Lung (tissue), 12 donors: ENCODE results near the gene SLC25A48. TPM values are rescaled to one million over a fixed set of nuclear protein-coding genes. Genes with fewer than 3 reads are reported as not detected.

Experiments used
- ATAC-seq: fragments of 200-7000 bp; cut with Tn5 transposase; one replicate; pipeline ENCODE4 v1.9.1; 2020; ENCODE audit warnings: moderate number of reproducible peaks; ENCODE audit not compliant: insufficient read depth, low FRiP score
- DNase-seq, 3 donors: peaks; one replicate each; pipeline ENCODE4 v3.0.0-alpha.2; 2013 to 2017
- H3K27ac ChIP-seq, 2 donors: one replicate each; pipeline ENCODE4 v1.5.1; 2013; ENCODE audit warnings: mild to moderate bottlenecking in 2 of 2, moderate library complexity in 2 of 2, control low read depth in 1 of 2, inconsistent platforms in 1 of 2, low read depth in 1 of 2, low read length in 1 of 2
- H3K27me3 ChIP-seq, 3 donors: one replicate each; pipeline ENCODE4 v1.5.1; 2013; ENCODE audit warnings: low read length in 2 of 3; ENCODE audit not compliant: control insufficient read depth in 3 of 3, insufficient read depth in 3 of 3
- H3K36me3 ChIP-seq, 4 donors: one replicate each; pipeline ENCODE4 v1.5.1; 2013; ENCODE audit warnings: low read length in 4 of 4, mild to moderate bottlenecking in 1 of 4, moderate library complexity in 1 of 4; ENCODE audit not compliant: control insufficient read depth in 4 of 4, insufficient read depth in 4 of 4
- H3K4me1 ChIP-seq, 5 donors: one replicate each; pipeline ENCODE4 v1.5.1; 2013; ENCODE audit warnings: low read length in 5 of 5, mild to moderate bottlenecking in 2 of 5, moderate library complexity in 1 of 5; ENCODE audit not compliant: control insufficient read depth in 5 of 5, insufficient read depth in 5 of 5
- H3K4me3 ChIP-seq: one replicate; pipeline ENCODE4 v1.5.1; 2013; ENCODE audit warnings: mild to moderate bottlenecking, control low read depth, moderate library complexity
- H3K9ac ChIP-seq, 2 donors: one replicate each; pipeline ENCODE4 v1.5.1; 2013; ENCODE audit warnings: low read length in 2 of 2, control low read depth in 1 of 2; ENCODE audit not compliant: insufficient read depth in 1 of 2
- H3K9me3 ChIP-seq, 4 donors: one replicate each; pipeline ENCODE4 v1.5.1; 2013; ENCODE audit warnings: low read length in 3 of 4, mild to moderate bottlenecking in 1 of 4, moderate library complexity in 1 of 4; ENCODE audit not compliant: control insufficient read depth in 4 of 4, insufficient read depth in 3 of 4
- WGBS, 2 donors: extraction: QIAGEN DNeasy Blood & Tissue Kit; methylation state at CpG; one replicate each; pipeline ENCODE4 v1.1.7; 2013; 5-methylcytosine and 5-hydroxymethylcytosine counted together
- polyA plus RNA-seq, 2 donors: library from polyadenylated mRNA; stranded (reverse); fragments of 200-250 nt; gene quantifications; one replicate each; pipeline ENCODE4 v1.2.1, GENCODE V29; 2013
- total RNA-seq, 2 donors: library from RNA; depleted of rRNA in 1 of 2; stranded (reverse); fragments of >200 nt in 1 of 2; gene quantifications; one replicate each; pipeline ENCODE4 v1.2.1, GENCODE V29; 2014 to 2021
- TF ChIP-seq, protein P1 (sequence below): IDR thresholded peaks from 2 replicates; pipeline ENCODE4 v1.5.1; 2012; ENCODE audit warnings: mild to moderate bottlenecking; ENCODE audit errors: control extremely low read depth, extremely low read depth
- donor health status: control.
- donor health status: control.
- donor health status: Bipolar disorder and iron deficiency.
- donor health status: healthy.
- donor health status: DM: yes; HTN: yes; CAD: no.

SLC25A48 gene
- total and polyA plus RNA-seq, 4 donors: not detected

DNA sequence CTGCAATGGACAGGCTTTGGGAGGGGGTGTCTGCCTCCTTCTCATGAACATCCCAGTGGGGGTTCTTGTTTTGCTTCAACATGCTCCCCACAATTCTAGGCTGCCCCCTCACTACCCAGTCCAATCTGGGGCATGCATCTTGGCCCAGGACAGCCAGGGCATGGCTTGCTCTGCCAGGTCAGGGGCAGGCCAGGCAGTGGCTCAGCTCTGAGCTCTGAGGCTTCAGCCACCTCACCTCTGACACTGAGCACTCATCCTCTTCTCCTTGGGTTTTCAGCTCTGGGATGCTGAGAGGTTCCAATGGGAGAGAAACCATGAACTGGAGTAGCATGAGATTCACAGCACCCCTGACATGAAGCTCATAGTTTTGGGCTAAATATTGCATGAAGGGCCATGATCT lies 11.8 kb downstream of the SLC25A48 start:
- DNase-seq: no peak
- TF ChIP-seq, protein P1, sequence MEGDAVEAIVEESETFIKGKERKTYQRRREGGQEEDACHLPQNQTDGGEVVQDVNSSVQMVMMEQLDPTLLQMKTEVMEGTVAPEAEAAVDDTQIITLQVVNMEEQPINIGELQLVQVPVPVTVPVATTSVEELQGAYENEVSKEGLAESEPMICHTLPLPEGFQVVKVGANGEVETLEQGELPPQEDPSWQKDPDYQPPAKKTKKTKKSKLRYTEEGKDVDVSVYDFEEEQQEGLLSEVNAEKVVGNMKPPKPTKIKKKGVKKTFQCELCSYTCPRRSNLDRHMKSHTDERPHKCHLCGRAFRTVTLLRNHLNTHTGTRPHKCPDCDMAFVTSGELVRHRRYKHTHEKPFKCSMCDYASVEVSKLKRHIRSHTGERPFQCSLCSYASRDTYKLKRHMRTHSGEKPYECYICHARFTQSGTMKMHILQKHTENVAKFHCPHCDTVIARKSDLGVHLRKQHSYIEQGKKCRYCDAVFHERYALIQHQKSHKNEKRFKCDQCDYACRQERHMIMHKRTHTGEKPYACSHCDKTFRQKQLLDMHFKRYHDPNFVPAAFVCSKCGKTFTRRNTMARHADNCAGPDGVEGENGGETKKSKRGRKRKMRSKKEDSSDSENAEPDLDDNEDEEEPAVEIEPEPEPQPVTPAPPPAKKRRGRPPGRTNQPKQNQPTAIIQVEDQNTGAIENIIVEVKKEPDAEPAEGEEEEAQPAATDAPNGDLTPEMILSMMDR: no peak
- Histone ChIP-seq H3K4me1 (no peaks in the 10 kb centered on the region), H3K27me3 (peaks cover 0 to 5% (median 5%) of the 10 kb centered on the region in 3 donors), H3K9ac (no peak overlapping the region), H3K27ac (no peak overlapping the region), H3K36me3 (no peaks in the 10 kb centered on the region), H3K4me3 (no peak overlapping the region), H3K9me3 (peaks cover 0 to 5% (median 0%) of the 10 kb centered on the region in 4 donors)
- ATAC-seq: no peak

DNA sequence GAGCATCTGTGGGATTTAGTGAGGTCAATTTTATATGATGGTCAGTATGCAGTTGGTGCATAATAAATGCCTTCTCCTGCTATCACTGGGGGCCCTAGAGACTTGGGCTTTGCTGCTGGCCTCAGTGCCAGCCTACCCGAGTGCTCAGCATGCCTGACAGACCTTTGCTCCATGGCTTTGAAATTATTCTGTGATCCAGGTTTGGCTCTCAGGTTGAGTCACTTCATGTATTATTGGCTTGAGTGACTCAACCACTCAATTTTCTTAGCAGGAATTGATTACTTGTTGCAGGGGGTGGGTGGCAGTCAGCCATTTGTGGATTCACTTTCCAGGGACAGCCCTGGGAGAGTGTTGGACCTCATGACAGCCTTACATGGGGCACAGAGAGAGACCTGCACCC lies 13.5 kb downstream of the SLC25A48 start:
- WGBS, 2 donors: 85 to 89% methylated on average over 1 of the region's 1 CpG
- Histone ChIP-seq H3K36me3 (no peaks in the 10 kb centered on the region), H3K4me1 (no peaks in the 10 kb centered on the region), H3K9me3 (peaks cover 0 to 9% (median 0%) of the 10 kb centered on the region in 4 donors), H3K27me3 (peaks cover 0 to 2% (median 0%) of the 10 kb centered on the region in 3 donors), H3K4me3 (no peak overlapping the region), H3K27ac (no peak overlapping the region), H3K9ac (no peak overlapping the region)
- TF ChIP-seq, protein P1: no peak
- ATAC-seq: no peak
- no peak for DNase-seq

DNA sequence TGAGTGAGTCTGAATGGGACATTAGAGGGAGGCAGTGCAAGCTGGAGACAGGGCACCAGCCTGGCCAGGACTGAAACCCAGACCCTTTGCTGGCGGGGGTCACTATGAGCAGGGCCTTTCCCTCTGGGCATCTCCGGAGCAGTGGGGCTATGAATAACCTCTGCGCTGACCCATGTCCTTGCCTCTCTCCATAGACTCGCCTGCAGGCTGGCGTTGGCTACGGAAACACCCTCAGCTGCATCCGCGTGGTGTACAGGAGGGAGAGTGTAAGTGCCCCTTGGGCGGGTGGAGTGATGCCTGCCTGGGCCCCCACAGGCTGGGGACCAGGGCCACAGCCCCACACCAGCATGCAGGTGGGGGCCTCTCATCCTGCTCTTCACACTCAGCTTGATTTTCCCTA lies 15.8 kb downstream of the SLC25A48 start:
- ATAC-seq (no peak), DNase-seq (no peak)
- H3K27ac ChIP-seq: no peak overlapping the region
- peaks cover 0 to 6% (median 1%) of the 10 kb centered on the region in 4 donors for H3K9me3 ChIP-seq
- no peaks in the 10 kb centered on the region for H3K4me1 ChIP-seq
- H3K9ac ChIP-seq: no peak overlapping the region
- TF ChIP-seq, protein P1: no peak
- 91 to 93% methylated on average over 9 of the region's 9 CpGs for WGBS, 2 donors
- no peaks in the 10 kb centered on the region for H3K36me3 ChIP-seq
- H3K4me3 ChIP-seq: no peak overlapping the region
- no peaks in the 10 kb centered on the region for H3K27me3 ChIP-seq

DNA sequence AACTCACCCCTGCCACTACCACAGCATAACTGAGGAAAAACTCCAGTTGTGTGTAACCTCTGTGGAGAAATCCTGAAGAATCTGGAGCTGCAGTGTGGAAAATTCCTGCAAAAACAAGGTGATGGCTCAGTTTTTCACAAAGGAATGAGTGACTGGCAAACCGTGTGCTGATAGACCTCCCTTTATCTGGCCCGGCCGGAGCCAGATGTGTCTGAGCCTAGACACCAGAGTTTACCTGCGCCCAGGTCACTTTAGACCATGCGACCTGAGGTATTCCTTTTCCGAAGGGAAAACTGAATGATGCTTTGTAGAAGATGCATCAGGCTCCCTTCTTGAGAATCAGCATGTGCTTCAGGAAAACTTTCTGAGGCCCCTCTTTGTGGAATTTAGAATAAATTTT lies 16.2 kb downstream of the SLC25A48 start:
- H3K27ac ChIP-seq: no peak overlapping the region
- WGBS, 2 donors: 88 to 94% methylated on average over 6 of the region's 6 CpGs
- ATAC-seq (no peak), DNase-seq (no peak)
- no peak overlapping the region for H3K9ac ChIP-seq
- TF ChIP-seq, protein P1: no peak
- no peaks in the 10 kb centered on the region for H3K36me3 ChIP-seq
- peaks cover 0 to 4% (median 1%) of the 10 kb centered on the region in 4 donors for H3K9me3 ChIP-seq
- H3K27me3 ChIP-seq: no peaks in the 10 kb centered on the region
- H3K4me1 ChIP-seq: no peaks in the 10 kb centered on the region
- no peak overlapping the region for H3K4me3 ChIP-seq
